H1 (cell line): ENCODE results near the gene DPP10.

ENCODE experiments used
- BACH1 ChIP-seq: IDR thresholded peaks from 2 replicates; pipeline ENCODE4 v1.6.1; 2012; ENCODE audit warnings: low read length, improper control_type of control experiment
- CHD2 ChIP-seq: IDR thresholded peaks from 2 replicates; pipeline ENCODE4 v1.6.1; 2012; ENCODE audit warnings: low read length, improper control_type of control experiment
- CREB1 ChIP-seq: IDR thresholded peaks from 2 replicates; pipeline ENCODE4 v1.6.1; 2012; ENCODE audit warnings: inconsistent platforms
- CTCF ChIP-seq, 3 experiments: IDR thresholded peaks; 1 replicate in 2 of 3; 2 replicates in 1 of 3; pipeline versions ENCODE4 v1.5.1 to v1.6.1; 2011; ENCODE audit warnings: low read length in 3 of 3, mild to moderate bottlenecking in 3 of 3, inconsistent platforms in 2 of 3, low read depth in 1 of 3, moderate library complexity in 1 of 3; ENCODE audit not compliant: insufficient read depth in 1 of 3; ENCODE audit errors: control extremely low read depth in 1 of 3
- JUND ChIP-seq: IDR thresholded peaks from 2 replicates; pipeline ENCODE4 v1.6.1; 2011; ENCODE audit warnings: mild to moderate bottlenecking, improper control_type of control experiment, low read length
- MAX ChIP-seq: IDR thresholded peaks from 2 replicates; pipeline ENCODE4 v1.6.1; 2012; ENCODE audit warnings: inconsistent platforms
- POLR2A ChIP-seq, 2 experiments: IDR thresholded peaks; 1 replicate in 1 of 2; 2 replicates in 1 of 2; pipeline ENCODE4 v1.6.1; 2011; ENCODE audit warnings: low read depth in 2 of 2, low read length in 2 of 2, mild to moderate bottlenecking in 2 of 2; ENCODE audit errors: control extremely low read depth in 1 of 2
- POLR2AphosphoS5 ChIP-seq: IDR thresholded peaks from 2 replicates; pipeline ENCODE4 v1.6.1; 2011; ENCODE audit warnings: low read depth, low read length
- RAD21 ChIP-seq, 2 experiments: IDR thresholded peaks in 1 of 2; conservative IDR thresholded peaks in 1 of 2; 2 replicates each; pipeline ENCODE4 v1.6.1; 2011; ENCODE audit warnings: low read depth in 2 of 2, low read length in 2 of 2, improper control_type of control experiment in 1 of 2, inconsistent platforms in 1 of 2, mild to moderate bottlenecking in 1 of 2, moderate library complexity in 1 of 2
- RBBP5 ChIP-seq: IDR thresholded peaks from 2 replicates; pipeline ENCODE4 v1.7.1; 2012; ENCODE audit warnings: low read depth, mild to moderate bottlenecking, inconsistent platforms, low read length, moderate library complexity, borderline replicate concordance
- RFX5 ChIP-seq: IDR thresholded peaks from 2 replicates; pipeline ENCODE4 v1.6.1; 2011; ENCODE audit warnings: low read depth, low read length, improper control_type of control experiment, borderline replicate concordance
- TCF12 ChIP-seq: IDR thresholded peaks from 2 replicates; pipeline ENCODE4 v1.6.1; 2011; ENCODE audit warnings: low read depth, mild to moderate bottlenecking, low read length
- TEAD4 ChIP-seq: IDR thresholded peaks from 2 replicates; pipeline ENCODE4 v1.6.1; 2012; ENCODE audit warnings: low read depth, low read length, inconsistent platforms, mixed read lengths
- YY1 ChIP-seq: IDR thresholded peaks from 2 replicates; pipeline ENCODE4 v1.6.1; 2011; ENCODE audit warnings: low read depth, mild to moderate bottlenecking, low read length

GRCh38 chr2:114742245-114742644 is 299.8 kb downstream of the DPP10 start:
- TF ChIP-seq POLR2AphosphoS5 (no peak), BACH1 (no peak), RFX5 (no peak), POLR2A (IDR thresholded peaks at IDR 0.05; ENCODE audit: control extremely low read depth in 1 of 2, low read depth in 2 of 2, low read length in 2 of 2) (no peak), CTCF (IDR thresholded peaks at IDR 0.05; ENCODE audit: control extremely low read depth in 1 of 3, insufficient read depth in 1 of 3, low read depth in 1 of 3, low read length in 3 of 3) (no peak), CREB1 (no peak), TEAD4 (no peak), TCF12 (no peak), CHD2 (no peak), YY1 (no peak), MAX (no peak), JUND (no peak), RAD21 (IDR thresholded peaks at IDR 0.05 in 1 of 2, conservative IDR thresholded peaks at IDR 0.05 in 1 of 2; ENCODE audit: low read depth in 2 of 2, low read length in 2 of 2) (no peak), RBBP5 (no peak)
